H1 (cell line): ENCODE data around the gene THBS3. TPM values are rescaled to one million over a fixed set of nuclear protein-coding genes. Genes with fewer than 3 reads are reported as not detected.
A peak's percentile ranks its signal among the peaks of the same experiment; 100 is the strongest.

Source experiments
- ASH2L ChIP-seq: fragments of 200-600, 300-600 bp; sonication (generic); IDR thresholded peaks from one replicate; pipeline ENCODE4 v1.7.1; 2017; ENCODE audit warnings: low read length
- BACH1 ChIP-seq: IDR thresholded peaks from 2 replicates; pipeline ENCODE4 v1.6.1; 2012; ENCODE audit warnings: low read length, improper control_type of control experiment
- CEBPB ChIP-seq: IDR thresholded peaks from 2 replicates; pipeline ENCODE4 v1.6.1; 2012; ENCODE audit warnings: low read depth, low read length
- CHD2 ChIP-seq: IDR thresholded peaks from 2 replicates; pipeline ENCODE4 v1.6.1; 2012; ENCODE audit warnings: low read length, improper control_type of control experiment
- CTCF ChIP-seq, 3 experiments: IDR thresholded peaks; 1 replicate in 2 of 3; 2 replicates in 1 of 3; pipeline versions ENCODE4 v1.5.1 to v1.6.1; 2011; ENCODE audit warnings: low read length in 3 of 3, mild to moderate bottlenecking in 3 of 3, inconsistent platforms in 2 of 3, low read depth in 1 of 3, moderate library complexity in 1 of 3; ENCODE audit not compliant: insufficient read depth in 1 of 3; ENCODE audit errors: control extremely low read depth in 1 of 3
- HDAC6 ChIP-seq: IDR thresholded peaks from one replicate; pipeline ENCODE4 v1.7.1; 2012; ENCODE audit warnings: low read depth, mild to moderate bottlenecking, inconsistent platforms, low read length, moderate library complexity
- KDM4A ChIP-seq: IDR thresholded peaks from one replicate; pipeline ENCODE4 v1.7.1; 2012; ENCODE audit warnings: low read depth, mild to moderate bottlenecking, moderate library complexity, low read length, inconsistent platforms; ENCODE audit not compliant: severe bottlenecking
- KDM5A ChIP-seq: fragments of 200-600 bp; IDR thresholded peaks from 2 replicates; pipeline ENCODE4 v1.7.1; 2012; ENCODE audit warnings: mild to moderate bottlenecking, low read length, inconsistent platforms, mixed read lengths
- MAX ChIP-seq: IDR thresholded peaks from 2 replicates; pipeline ENCODE4 v1.6.1; 2012; ENCODE audit warnings: inconsistent platforms
- PHF8 ChIP-seq: fragments of 200-600 bp; sonication (generic); conservative IDR thresholded peaks from 2 replicates; pipeline ENCODE4 v1.7.1; 2012; ENCODE audit warnings: low read depth, mild to moderate bottlenecking, inconsistent platforms, low read length, moderate library complexity
- RBBP5 ChIP-seq: IDR thresholded peaks from 2 replicates; pipeline ENCODE4 v1.7.1; 2012; ENCODE audit warnings: low read depth, mild to moderate bottlenecking, inconsistent platforms, low read length, moderate library complexity, borderline replicate concordance
- SAP30 ChIP-seq: fragments of 300-600 bp; sonication (generic); IDR thresholded peaks from 2 replicates; pipeline ENCODE4 v1.7.1; 2012; ENCODE audit warnings: low read length, moderate library complexity, mild to moderate bottlenecking, inconsistent platforms; ENCODE audit not compliant: insufficient read depth, insufficient replicate concordance
- SIN3A ChIP-seq, 2 experiments: IDR thresholded peaks in 1 of 2; conservative IDR thresholded peaks in 1 of 2; 2 replicates each; pipeline ENCODE4 v1.6.1; 2011 to 2012; ENCODE audit warnings: low read length in 2 of 2, improper control_type of control experiment in 1 of 2, low read depth in 1 of 2, mild to moderate bottlenecking in 1 of 2
- SIX5 ChIP-seq: IDR thresholded peaks from 2 replicates; pipeline ENCODE4 v1.6.1; 2011; ENCODE audit warnings: mild to moderate bottlenecking, low read depth, low read length
- SP1 ChIP-seq: IDR thresholded peaks from 2 replicates; pipeline ENCODE4 v1.6.1; 2011; ENCODE audit warnings: low read depth, low read length
- SRF ChIP-seq: IDR thresholded peaks from 2 replicates; pipeline ENCODE4 v1.6.1; 2011; ENCODE audit warnings: mild to moderate bottlenecking, low read depth, low read length, moderate library complexity
- TAF1 ChIP-seq: IDR thresholded peaks from 2 replicates; pipeline ENCODE4 v1.6.1; 2011; ENCODE audit warnings: mild to moderate bottlenecking, low read depth, low read length
- TBP ChIP-seq: IDR thresholded peaks from 2 replicates; pipeline ENCODE4 v1.6.1; 2011; ENCODE audit warnings: low read depth, low read length, improper control_type of control experiment
- TCF12 ChIP-seq: IDR thresholded peaks from 2 replicates; pipeline ENCODE4 v1.6.1; 2011; ENCODE audit warnings: low read depth, mild to moderate bottlenecking, low read length
- TEAD4 ChIP-seq: IDR thresholded peaks from 2 replicates; pipeline ENCODE4 v1.6.1; 2012; ENCODE audit warnings: low read depth, low read length, inconsistent platforms, mixed read lengths
- ZNF274 ChIP-seq: IDR thresholded peaks from 2 replicates; pipeline ENCODE4 v1.7.0; 2012; ENCODE audit warnings: low read length, borderline replicate concordance; ENCODE audit errors: extremely low read depth
- polyA plus RNA-seq, 7 experiments: library from polyadenylated mRNA; depleted of rRNA in 3 of 7; stranded (reverse) in 5 of 7; unstranded in 2 of 7; fragments of >200 nt in 5 of 7; fragments of 200-250 nt in 2 of 7; gene quantifications; 1 replicate in 5 of 7; 2 replicates in 1 of 7; 4 replicates in 1 of 7; pipeline versions ENCODE4 v1.2.1 to v1.2.3, GENCODE V29; 2011 to 2013; ENCODE audit warnings: missing spikeins in 2 of 7, mixed read lengths in 2 of 7
- total RNA-seq: library from RNA; stranded (reverse); fragmentation: NEBNext Ultra II Directional; extraction: Animal tissue kit (Norgen Biotek cat#: 25700); gene quantifications from 2 replicates; pipeline ENCODE4 v1.2.1, GENCODE V29; 2021

THBS3 gene
- total and polyA plus RNA-seq, 2 of the 8 experiments (the other 6 are each of a cell fraction or from before 2014, with no cell fraction given) = 3.0 to 3.5 TPM

- TF ChIP-seq KDM5A (no peak), RBBP5 (no peak), CHD2 (0 out of 2 replicates have a peak, but pooled peaks have one; percentile 28), SAP30 (no peak), TBP (0 out of 2 replicates have a peak, but pooled peaks have one; percentile 10), KDM4A (no peak), SIN3A (conservative IDR thresholded peaks at IDR 0.05 in 1 of 2, IDR thresholded peaks at IDR 0.05 in 1 of 2; ENCODE audit: low read depth in 1 of 2, low read length in 2 of 2) (peak in 1 of 2 experiments; percentile 68; a peak in 1 of 4 replicates), BACH1 (no peak), ZNF274 (no peak), MAX (0 out of 2 replicates have a peak, but pooled peaks have one; percentile 4), ASH2L (no peak), TEAD4 (no peak), HDAC6 (no peak), CTCF (IDR thresholded peaks at IDR 0.05; ENCODE audit: control extremely low read depth in 1 of 3, insufficient read depth in 1 of 3, low read depth in 1 of 3, low read length in 3 of 3) (no peak), SIX5 (no peak), TCF12 (no peak), SRF (no peak), CEBPB (no peak), SP1 (no peak), TAF1 (0 out of 2 replicates have a peak, but pooled peaks have one; percentile 15), PHF8 (0 out of 2 replicates have a peak, but pooled peaks have one; percentile 3)
These were observed 33.1 kb downstream of the THBS3 start (continued) for GRCh38 chr1:155174324-155175280.
